Measurements from ENCODE around the gene HOXB6.

Gene HOXB6

DNA sequence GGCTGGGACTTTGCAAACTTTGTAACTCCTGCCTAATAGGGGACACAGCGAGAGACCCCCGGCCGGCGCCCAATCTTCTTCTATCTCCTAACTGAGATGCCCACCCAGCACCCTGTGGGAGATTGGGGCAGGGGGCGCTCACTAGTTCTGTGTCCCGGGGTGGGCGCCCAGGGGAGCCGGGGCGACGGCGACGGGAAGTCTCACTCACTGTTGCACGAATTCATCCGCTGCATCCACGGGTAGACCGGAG lies 7.3 kb downstream of the HOXB6 start:
- peak overlapping the region; percentile 70 for H3K4me3 Mint-ChIP-seq
- H3K27me3 Mint-ChIP-seq: peaks cover 100% of the 10 kb centered on the region
- H3K4me1 Mint-ChIP-seq: peaks cover 44% of the 10 kb centered on the region
- H3K36me3 Mint-ChIP-seq: no peaks in the 10 kb centered on the region
- no peaks in the 10 kb centered on the region for H3K9me3 Mint-ChIP-seq
- ATAC-seq: no peak
- H3K27ac Mint-ChIP-seq: peak overlapping the region; percentile 13

GRCh38 chr17:48596735-48597527 lies 7.9 kb downstream of the HOXB6 start:
- no peaks in the 10 kb centered on the region for H3K36me3 Mint-ChIP-seq
- H3K9me3 Mint-ChIP-seq: no peaks in the 10 kb centered on the region
- peak overlapping the region; percentile 70 for H3K4me3 Mint-ChIP-seq
- no peak for ATAC-seq
- H3K4me1 Mint-ChIP-seq: peaks cover 41% of the 10 kb centered on the region
- H3K27ac Mint-ChIP-seq: peak overlapping the region; percentile 13
- H3K27me3 Mint-ChIP-seq: peaks cover 100% of the 10 kb centered on the region

DNA sequence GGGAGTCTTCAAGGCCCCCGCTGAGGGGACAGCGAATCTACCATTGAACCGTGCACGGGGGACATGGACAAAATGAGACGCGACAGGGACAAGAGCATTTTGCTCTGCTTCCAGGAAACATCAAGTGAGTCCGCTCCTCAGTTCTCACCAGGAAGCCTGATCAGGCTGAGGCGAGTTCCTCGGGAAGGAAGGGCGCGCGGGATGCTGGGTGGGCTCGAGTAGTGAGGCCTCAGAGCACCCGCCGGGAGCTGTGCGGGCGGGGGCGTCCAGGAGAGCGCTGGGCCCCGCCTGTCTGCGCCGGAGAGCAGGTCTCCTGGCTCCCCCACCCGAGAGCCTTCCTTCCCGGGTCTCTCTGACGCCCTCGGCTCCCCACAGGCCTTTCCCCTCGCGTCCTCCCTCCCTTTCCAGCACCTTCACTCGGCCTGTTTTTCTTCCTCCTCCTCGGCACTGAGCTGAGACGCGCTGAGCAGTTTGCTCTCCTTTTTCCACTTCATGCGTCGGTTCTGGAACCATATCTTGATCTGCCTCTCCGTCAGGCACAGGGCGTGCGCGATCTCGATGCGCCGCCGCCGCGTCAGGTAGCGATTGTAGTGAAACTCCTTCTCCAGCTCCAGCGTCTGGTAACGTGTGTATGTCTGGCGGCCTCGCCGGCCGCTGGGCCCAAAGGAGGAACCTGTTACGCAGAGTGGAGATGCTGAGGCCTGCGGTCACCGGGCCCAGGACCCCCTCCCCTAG lies 8.6 kb downstream of the HOXB6 start:
- Mint-ChIP-seq H3K36me3 (no peaks in the 10 kb centered on the region), H3K4me3 (peak overlapping the region; percentile 50), H3K27ac (no peak overlapping the region), H3K9me3 (no peaks in the 10 kb centered on the region), H3K27me3 (peaks cover 100% of the 10 kb centered on the region), H3K4me1 (peaks cover 41% of the 10 kb centered on the region)
- no peak for ATAC-seq

GRCh38 chr17:48595278-48595999 lies 9.3 kb downstream of the HOXB6 start:
- Mint-ChIP-seq H3K9me3 (no peaks in the 10 kb centered on the region), H3K36me3 (no peaks in the 10 kb centered on the region), H3K27ac (no peak overlapping the region), H3K4me3 (no peak overlapping the region), H3K27me3 (peaks cover 100% of the 10 kb centered on the region), H3K4me1 (peaks cover 41% of the 10 kb centered on the region)
- no peak for ATAC-seq

- Mint-ChIP-seq H3K36me3 (no peaks in the 10 kb centered on the region), H3K27ac (no peak overlapping the region), H3K9me3 (no peaks in the 10 kb centered on the region), H3K27me3 (peaks cover 100% of the 10 kb centered on the region), H3K4me1 (peaks cover 41% of the 10 kb centered on the region), H3K4me3 (no peak overlapping the region)
- no peak for ATAC-seq
These were observed 10.1 kb downstream of the HOXB6 start for GRCh38 chr17:48594538-48595277.

DNA sequence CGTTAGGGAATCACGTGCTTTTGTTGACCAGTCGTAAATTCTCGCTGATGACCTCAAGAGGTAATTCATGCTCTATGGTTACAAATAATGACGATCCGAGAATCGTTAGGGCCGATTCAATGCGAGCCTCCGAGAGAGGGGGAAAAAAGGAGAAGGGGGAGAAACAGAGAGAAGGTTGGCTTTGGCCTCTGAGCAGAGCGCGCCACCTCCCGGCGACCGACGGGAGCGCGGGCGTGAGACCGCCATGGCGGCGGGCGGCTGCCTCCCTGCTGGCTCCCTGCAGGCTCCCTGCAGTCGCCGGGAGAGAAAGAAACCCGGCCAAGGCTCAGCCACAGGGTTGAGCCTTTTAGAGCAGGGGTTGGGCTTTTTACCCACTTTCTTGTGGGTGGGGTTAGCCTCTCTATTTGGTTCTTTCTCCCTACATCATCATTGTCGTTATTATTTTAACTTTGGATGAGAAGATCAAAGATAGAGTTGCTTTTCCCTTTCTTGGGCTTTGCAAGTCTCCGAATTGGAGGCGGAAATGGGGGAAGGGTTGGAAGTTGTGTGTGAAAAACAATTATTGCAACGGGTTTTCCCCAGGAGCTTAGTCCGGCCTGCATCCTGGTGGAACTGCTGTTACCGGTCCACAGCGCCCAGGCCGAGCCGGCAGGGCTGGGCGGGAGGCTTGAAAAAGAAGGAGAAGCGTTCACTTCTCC lies 10.8 kb downstream of the HOXB6 start:
- Mint-ChIP-seq H3K9me3 (no peaks in the 10 kb centered on the region), H3K36me3 (no peaks in the 10 kb centered on the region), H3K4me1 (peaks cover 41% of the 10 kb centered on the region), H3K27me3 (peaks cover 100% of the 10 kb centered on the region), H3K4me3 (no peak overlapping the region), H3K27ac (no peak overlapping the region)
- peak; percentile 54 for ATAC-seq

- no peaks in the 10 kb centered on the region for H3K9me3 Mint-ChIP-seq
- no peak within 1 kb of the TSS for H3K27ac Mint-ChIP-seq
- no peak for ATAC-seq
- H3K27me3 Mint-ChIP-seq: peaks cover 100% of the 10 kb centered on the region
- H3K36me3 Mint-ChIP-seq: no peaks in the 10 kb centered on the region
- peaks cover 41% of the 10 kb centered on the region for H3K4me1 Mint-ChIP-seq
- peak within 1 kb of the TSS; percentile 35 for H3K4me3 Mint-ChIP-seq
These were observed 11.5 kb downstream of the HOXB6 start, which contains the start of gene HOXB5 for GRCh38 chr17:48593126-48593829. Gene HOXB5, minus strand, starts transcription at chr17:48593779. Its CDS starts 97 bp downstream, at chr17:48593682.

DNA sequence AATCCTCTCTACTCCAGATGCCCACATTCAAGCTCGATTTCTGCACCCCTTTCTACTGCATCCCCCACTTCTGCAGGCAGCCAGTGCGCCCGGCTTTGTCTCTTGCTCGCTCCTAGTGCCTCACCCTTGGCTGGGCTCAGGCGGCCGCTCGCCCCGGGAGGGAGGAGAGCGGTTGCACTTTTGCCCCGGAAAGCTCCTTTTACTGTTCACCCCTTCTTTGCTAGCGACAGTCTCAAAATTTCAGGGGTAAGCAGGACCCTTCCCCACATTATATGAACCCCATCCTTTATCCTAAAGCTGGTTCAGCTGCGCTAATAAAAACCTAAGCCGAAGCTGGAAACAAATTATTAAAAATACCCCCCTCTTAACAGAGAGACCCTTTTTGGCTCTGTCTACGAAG lies 12.2 kb downstream of the HOXB6 start:
- H3K9me3 Mint-ChIP-seq: no peaks in the 10 kb centered on the region
- H3K4me1 Mint-ChIP-seq: peaks cover 34% of the 10 kb centered on the region
- H3K36me3 Mint-ChIP-seq: no peaks in the 10 kb centered on the region
- H3K27ac Mint-ChIP-seq: no peak overlapping the region
- H3K4me3 Mint-ChIP-seq: peak overlapping the region; percentile 35
- no peak for ATAC-seq
- H3K27me3 Mint-ChIP-seq: peaks cover 100% of the 10 kb centered on the region

- Mint-ChIP-seq H3K4me3 (no peak overlapping the region), H3K27me3 (peaks cover 100% of the 10 kb centered on the region), H3K27ac (no peak overlapping the region), H3K36me3 (no peaks in the 10 kb centered on the region), H3K4me1 (peaks cover 30% of the 10 kb centered on the region), H3K9me3 (no peaks in the 10 kb centered on the region)
- no peak for ATAC-seq
These were observed 12.7 kb downstream of the HOXB6 start for GRCh38 chr17:48592057-48592514.

DNA sequence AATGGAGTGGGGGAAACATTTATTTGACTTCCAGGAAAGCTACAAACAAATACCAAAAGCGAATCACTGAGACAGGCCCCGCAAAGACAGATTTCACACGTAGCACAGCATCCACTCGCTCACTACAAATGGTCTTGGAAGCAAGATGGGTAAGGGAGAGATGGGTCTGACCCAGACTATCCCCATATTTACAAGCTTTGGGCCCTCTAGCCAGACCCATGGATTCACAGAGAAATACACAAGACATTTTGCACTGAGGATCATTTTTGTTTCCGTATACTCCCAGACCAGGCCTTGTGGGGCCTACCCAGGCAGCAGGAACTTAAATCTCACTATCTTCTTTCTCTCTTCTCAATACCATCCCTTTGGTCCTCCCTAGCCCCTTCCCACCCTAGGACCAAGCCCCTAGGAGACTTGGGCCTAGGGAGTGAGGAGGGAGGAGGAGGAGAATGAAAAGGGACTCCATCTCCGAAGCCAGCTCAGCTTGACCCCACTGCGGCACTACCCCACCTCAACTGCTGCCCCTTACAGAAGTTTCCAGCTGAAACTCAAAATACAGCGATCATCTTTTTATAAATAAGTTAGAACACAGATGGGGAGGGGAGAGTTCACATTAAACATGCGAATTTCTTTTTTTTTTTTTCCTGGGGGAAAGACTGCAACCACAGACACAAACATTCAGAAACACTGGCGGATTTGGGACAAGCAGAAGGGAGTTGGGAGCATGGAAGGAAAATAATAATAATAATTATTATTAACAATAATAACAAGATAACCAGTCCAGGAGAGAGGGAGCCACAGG lies 13.3 kb downstream of the HOXB6 start:
- no peak overlapping the region for H3K27ac Mint-ChIP-seq
- peaks cover 25% of the 10 kb centered on the region for H3K4me1 Mint-ChIP-seq
- ATAC-seq: no peak
- no peaks in the 10 kb centered on the region for H3K9me3 Mint-ChIP-seq
- no peaks in the 10 kb centered on the region for H3K36me3 Mint-ChIP-seq
- H3K27me3 Mint-ChIP-seq: peaks cover 100% of the 10 kb centered on the region
- H3K4me3 Mint-ChIP-seq: no peak overlapping the region

DNA sequence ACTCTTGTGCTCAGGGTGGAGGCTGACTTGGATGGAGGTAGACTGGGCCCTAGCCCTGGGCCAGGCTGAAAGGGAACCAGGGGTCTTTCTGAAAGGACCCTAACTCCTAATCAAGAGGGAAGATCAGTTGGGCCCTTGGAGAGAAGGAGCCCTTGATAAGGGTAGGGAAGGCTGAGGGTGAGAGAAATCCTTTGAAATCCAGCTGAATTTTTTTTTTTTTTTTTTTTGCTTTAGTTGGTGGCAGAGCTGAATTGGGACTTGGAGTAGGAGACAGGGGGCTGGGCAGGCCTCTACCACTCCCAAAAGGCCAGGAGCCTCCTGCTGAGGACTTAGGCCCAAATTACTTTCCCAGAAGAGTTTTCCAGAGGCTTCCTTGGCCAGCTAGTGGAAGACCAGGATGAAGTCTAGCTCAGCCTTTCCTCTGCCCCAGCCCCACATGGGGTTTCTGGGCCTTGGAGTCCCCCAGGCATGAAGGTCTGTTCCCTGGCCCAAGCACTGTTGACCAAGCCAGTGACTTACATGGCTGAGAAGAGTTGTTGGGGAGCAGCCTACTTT lies 14.1 kb downstream of the HOXB6 start:
- Mint-ChIP-seq H3K9me3 (no peaks in the 10 kb centered on the region), H3K4me3 (no peak overlapping the region), H3K4me1 (peaks cover 28% of the 10 kb centered on the region), H3K36me3 (no peaks in the 10 kb centered on the region), H3K27ac (no peak overlapping the region), H3K27me3 (peaks cover 100% of the 10 kb centered on the region)
- ATAC-seq: no peak

DNA sequence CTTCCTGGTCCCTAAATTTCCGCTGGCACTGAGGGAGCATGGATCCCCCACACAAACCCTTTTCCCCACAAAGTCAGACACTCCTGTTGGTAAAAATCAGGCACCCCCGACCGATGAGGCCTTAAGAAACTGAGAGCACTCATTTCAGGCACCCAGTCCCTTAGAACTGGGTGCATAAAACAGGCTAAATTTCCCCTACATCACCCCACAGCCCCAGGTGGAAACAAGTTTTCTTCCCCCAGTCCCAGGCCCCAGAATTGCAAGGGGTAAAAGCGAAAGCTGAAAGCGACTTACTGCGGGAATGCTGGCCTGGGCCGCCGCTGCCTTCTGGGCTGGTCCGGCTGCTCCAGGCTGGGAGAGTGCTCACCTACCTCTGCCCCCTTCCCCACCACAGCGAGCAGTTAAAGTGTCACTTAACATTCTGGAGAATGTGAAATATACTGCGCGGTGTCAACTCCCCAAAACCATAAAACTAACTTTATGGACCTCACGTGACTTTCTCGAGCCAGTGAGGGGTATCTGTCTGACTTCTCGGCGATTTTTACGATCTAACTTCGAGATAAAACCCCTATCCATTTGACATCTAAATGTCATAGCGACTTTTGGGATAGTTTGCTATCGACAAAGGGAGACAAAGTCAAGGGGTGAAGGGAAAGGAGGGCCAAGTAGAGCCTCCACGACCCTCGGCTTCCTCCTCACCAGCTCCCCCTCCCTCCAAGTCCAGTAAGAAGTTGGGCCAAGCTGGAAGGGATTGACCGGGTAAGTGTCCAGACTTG lies 14.8 kb downstream of the HOXB6 start, which contains the start of gene HOXB3:
HOXB3 (minus strand) TSS at position 411 of the 776 bp plus-strand sequence. CDS start 37,767 bp downstream, outside the sequence.
- peaks cover 35% of the 10 kb centered on the region for H3K4me1 Mint-ChIP-seq
- no peaks in the 10 kb centered on the region for H3K36me3 Mint-ChIP-seq
- no peak within 1 kb of the TSS for H3K4me3 Mint-ChIP-seq
- peaks cover 100% of the 10 kb centered on the region for H3K27me3 Mint-ChIP-seq
- no peaks in the 10 kb centered on the region for H3K9me3 Mint-ChIP-seq
- no peak for ATAC-seq
- no peak within 1 kb of the TSS for H3K27ac Mint-ChIP-seq
